Measurements from ENCODE around the gene PSMA6.

DNA sequence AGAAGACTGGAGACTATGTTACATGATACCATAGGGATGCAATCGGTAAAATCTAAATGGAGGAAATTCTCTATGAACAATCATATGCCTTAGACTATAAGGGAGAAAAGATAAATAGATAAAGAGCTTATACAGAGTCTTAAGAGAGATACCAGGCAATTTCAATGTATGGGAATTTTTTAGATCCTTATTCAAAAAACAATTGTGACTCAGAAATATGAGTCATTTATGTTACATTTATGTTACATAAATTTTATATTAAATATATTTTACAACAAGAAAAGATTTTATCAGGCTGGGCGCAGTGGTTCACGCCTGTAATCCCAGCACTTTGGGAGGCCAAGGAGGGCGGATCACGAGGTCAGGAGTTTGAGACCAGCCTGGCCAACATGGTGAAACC, 36.5 kb upstream of the PSMA6 start:
- TF ChIP-seq, protein P1, sequence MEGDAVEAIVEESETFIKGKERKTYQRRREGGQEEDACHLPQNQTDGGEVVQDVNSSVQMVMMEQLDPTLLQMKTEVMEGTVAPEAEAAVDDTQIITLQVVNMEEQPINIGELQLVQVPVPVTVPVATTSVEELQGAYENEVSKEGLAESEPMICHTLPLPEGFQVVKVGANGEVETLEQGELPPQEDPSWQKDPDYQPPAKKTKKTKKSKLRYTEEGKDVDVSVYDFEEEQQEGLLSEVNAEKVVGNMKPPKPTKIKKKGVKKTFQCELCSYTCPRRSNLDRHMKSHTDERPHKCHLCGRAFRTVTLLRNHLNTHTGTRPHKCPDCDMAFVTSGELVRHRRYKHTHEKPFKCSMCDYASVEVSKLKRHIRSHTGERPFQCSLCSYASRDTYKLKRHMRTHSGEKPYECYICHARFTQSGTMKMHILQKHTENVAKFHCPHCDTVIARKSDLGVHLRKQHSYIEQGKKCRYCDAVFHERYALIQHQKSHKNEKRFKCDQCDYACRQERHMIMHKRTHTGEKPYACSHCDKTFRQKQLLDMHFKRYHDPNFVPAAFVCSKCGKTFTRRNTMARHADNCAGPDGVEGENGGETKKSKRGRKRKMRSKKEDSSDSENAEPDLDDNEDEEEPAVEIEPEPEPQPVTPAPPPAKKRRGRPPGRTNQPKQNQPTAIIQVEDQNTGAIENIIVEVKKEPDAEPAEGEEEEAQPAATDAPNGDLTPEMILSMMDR (IDR thresholded peaks at IDR 0.05): no peak
- TF ChIP-seq POLR2A (IDR thresholded peaks at IDR 0.05): no peak
- TF ChIP-seq POLR2AphosphoS5 (IDR thresholded peaks at IDR 0.05): no peak
